K562 (cell line): Measurements from ENCODE around the gene PGRMC2.

Source experiments
- HDAC2 ChIP-seq: fragments of 450-650 bp; IDR thresholded peaks from 2 replicates; pipeline ENCODE4 v1.6.1; 2016; ENCODE audit warnings: mild to moderate bottlenecking
- HNRNPH1 ChIP-seq: fragments of 200-400 bp; formaldehyde crosslinking; optimal IDR thresholded peaks from 2 replicates; pipeline ENCODE3; 2017; ENCODE audit warnings: low read depth, mild to moderate bottlenecking, low read length, moderate library complexity
- MAFG ChIP-seq: fragments of 450-650 bp; conservative IDR thresholded peaks from 2 replicates; pipeline ENCODE4 v1.6.1; 2016; ENCODE audit warnings: missing genetic modification characterization, missing compliant biosample characterization
- MEF2A ChIP-seq: IDR thresholded peaks from 2 replicates; pipeline ENCODE4 v1.6.1; 2011; ENCODE audit warnings: low read depth, mild to moderate bottlenecking, low read length, moderate library complexity; ENCODE audit not compliant: control insufficient read depth
- RFX1 ChIP-seq: fragments of 450-650 bp; IDR thresholded peaks from 2 replicates; pipeline ENCODE4 v1.6.1; 2016; ENCODE audit warnings: mild to moderate bottlenecking, moderate library complexity
- SP1 ChIP-seq: sonication (generic); formaldehyde crosslinking; IDR thresholded peaks from 2 replicates; pipeline ENCODE4 v1.8.1; 2022; ENCODE audit warnings: mild to moderate bottlenecking, missing genetic modification reagents
- SRF ChIP-seq, 2 experiments: fragments of 250-450, 450-650 bp in 1 of 2; sonication (Bioruptor Pico) in 1 of 2; sonication (generic) in 1 of 2; formaldehyde crosslinking; IDR thresholded peaks; 2 replicates each; pipeline versions ENCODE4 v1.5.0 to v1.5.1; 2020 to 2022; ENCODE audit warnings: mild to moderate bottlenecking in 1 of 2, missing genetic modification reagents in 1 of 2
- TF ChIP-seq, protein P1 (sequence below): sonication (generic); formaldehyde crosslinking; IDR thresholded peaks from 2 replicates; pipeline ENCODE4 v1.8.1; 2022; ENCODE audit warnings: missing genetic modification reagents

DNA sequence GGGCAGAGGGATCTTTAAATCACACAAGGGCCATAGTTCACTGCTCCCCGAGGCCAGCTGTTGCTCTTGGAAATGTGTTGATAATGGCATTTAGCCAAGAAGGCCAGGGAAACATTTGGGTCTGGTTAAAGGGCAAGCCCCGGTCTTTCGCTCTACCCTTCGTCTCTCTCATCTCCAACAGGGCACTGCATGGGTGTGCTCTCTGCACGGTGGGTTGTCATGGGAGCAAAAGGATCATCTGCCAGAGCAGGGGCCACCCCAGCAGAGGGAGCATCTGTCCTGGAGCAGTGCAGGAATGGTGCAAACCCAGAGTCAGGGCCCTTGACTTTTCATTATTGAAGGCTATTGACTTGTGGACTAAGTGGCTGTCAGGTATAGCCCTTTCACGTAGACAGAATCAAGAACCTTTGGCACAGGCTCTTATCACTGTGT, 22.7 kb upstream of the PGRMC2 start:
- TF ChIP-seq HDAC2 (no peak), HNRNPH1 (no peak), SRF (CRISPR knock-in tag; IDR thresholded peaks at IDR 0.05) (no peak), SP1 (CRISPR knock-in tag) (no peak), MEF2A (no peak), MAFG (tag) (no peak), RFX1 (peak; percentile 81)
- TF ChIP-seq, protein P1, sequence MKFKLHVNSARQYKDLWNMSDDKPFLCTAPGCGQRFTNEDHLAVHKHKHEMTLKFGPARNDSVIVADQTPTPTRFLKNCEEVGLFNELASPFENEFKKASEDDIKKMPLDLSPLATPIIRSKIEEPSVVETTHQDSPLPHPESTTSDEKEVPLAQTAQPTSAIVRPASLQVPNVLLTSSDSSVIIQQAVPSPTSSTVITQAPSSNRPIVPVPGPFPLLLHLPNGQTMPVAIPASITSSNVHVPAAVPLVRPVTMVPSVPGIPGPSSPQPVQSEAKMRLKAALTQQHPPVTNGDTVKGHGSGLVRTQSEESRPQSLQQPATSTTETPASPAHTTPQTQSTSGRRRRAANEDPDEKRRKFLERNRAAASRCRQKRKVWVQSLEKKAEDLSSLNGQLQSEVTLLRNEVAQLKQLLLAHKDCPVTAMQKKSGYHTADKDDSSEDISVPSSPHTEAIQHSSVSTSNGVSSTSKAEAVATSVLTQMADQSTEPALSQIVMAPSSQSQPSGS (CRISPR knock-in tag) = no peak
